ENCODE measurements around the gene PHB1.
A peak's percentile ranks its signal among the peaks of the same experiment; 100 is the strongest.

The PHB1 gene

DNA sequence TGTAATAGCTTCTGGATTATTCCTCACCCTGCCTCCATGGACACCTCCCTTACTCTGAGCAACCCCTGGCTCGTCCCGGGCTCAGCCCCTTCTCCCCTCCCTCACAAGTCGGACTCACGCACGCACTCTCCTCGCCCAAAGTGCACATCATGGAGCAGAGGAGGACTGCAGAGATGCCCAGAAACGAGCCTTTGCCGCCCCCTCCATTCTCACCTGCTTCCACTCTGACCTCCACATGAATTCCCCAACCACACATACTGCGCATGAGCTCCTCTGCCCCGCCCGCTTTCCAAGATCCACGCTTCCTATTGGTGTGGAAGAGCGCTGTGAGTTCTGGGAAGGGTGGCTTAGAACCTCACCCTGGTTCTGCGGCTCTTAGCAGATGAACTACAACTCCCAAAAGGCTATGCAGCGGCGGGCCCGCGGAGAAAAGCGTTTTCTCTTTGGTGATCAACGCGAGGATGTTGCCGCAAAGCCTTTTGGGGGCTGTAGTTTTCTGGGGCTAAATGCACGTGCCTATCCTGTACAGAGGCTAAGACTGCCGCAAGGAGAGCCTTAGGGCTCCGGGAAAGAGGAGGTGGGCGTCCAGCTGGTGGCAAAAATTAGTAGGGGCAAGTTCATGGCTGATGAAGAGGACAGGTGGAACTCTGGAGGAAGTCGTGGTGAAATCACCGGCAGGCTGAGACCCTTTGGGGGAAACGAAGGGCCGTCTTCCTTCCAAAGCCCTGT lies at the start of gene PHB1:
TSS of gene PHB1 (minus strand) at position 261 of the 729 bp plus-strand sequence. CDS start 1,618 bp downstream, outside the sequence.
- peak; percentile 99 for DNase-seq

DNA sequence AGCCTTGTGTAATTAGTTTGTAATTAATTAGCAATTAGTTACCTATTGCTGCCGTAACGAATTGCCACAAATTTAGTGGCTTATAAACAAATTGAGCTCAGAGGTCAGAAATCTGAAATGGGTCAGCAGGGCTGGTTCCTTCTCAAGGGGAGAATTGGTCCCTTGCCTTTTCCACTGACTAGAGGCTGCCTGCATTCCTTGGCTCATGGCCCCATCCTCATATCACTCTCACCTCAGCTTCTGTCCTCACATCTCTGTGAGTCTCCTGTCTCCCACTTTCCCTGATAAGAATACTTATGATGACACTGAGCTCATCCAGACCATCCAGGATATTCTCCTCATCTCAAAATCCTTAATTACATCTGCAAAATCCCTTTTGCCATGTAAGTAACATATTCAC lies 49.4 kb upstream of the PHB1 start:
- no peak for DNase-seq

DNA sequence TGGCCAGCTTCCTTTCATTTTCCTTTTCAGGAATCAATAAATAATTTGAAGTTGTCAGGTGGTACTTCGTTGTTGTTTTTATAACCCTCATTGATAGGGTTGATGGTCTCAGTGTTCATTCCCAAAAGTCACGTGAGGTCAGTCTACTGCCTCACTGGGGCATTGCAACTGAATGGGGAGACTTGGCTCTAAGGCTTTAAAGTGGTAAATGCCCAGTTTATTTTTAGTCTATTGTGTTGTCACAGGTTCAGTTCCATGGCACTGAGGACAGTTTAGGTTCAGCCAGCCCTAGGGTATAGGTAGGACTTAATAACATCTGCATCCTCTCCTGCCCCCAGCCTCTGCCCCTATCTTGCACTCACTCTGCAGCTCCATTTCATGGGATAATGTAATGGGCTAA lies 46.9 kb upstream of the PHB1 start:
- no peak for DNase-seq

DNA sequence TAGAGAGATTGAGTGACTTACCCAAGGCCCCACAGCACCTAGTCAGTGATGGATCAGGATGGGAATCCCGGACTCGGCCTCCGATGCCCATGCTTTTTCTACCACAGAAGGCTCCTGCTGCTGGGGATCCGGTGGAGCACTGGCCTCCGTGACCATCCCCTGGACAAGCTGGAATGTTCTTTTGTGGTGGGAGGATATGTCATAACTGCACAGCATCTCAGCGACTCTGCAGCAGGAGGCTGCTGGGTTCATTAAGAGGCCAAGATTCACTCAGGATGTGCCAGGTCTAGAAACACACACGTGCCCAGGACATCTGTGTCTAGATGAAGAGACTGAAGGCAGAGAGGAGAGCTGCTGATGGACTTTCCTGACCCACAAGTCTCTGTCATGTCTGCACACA lies 45.7 kb upstream of the PHB1 start:
- no peak for DNase-seq

DNA sequence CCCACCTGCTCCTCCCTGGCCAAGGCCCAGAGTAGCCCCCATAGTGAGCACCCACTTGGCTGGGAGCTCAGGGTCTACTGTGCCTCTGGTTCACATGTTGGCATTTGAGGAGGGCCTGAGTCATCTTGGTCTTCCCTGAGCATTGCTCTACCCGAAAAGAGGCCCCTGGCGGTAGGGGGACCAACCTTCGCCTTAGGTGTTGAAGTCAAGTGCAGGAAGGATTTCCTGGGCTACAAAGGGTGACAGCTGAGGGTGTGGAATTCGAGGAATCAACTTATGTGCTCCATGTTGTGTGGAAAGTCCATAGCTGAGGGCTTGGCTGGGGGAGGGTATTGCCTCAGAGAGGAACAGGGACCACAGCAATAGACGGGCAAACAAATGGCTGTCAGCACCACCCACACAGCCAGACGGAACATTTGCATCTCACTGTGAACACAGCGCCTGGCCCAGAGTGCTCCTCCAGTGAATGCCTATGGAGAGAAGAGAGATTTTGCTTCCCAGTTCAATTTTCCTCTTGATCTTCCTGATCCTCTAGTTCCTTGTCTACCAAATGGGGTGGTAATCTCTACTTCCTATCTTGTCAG lies 44.8 kb upstream of the PHB1 start:
- no peak for DNase-seq

DNA sequence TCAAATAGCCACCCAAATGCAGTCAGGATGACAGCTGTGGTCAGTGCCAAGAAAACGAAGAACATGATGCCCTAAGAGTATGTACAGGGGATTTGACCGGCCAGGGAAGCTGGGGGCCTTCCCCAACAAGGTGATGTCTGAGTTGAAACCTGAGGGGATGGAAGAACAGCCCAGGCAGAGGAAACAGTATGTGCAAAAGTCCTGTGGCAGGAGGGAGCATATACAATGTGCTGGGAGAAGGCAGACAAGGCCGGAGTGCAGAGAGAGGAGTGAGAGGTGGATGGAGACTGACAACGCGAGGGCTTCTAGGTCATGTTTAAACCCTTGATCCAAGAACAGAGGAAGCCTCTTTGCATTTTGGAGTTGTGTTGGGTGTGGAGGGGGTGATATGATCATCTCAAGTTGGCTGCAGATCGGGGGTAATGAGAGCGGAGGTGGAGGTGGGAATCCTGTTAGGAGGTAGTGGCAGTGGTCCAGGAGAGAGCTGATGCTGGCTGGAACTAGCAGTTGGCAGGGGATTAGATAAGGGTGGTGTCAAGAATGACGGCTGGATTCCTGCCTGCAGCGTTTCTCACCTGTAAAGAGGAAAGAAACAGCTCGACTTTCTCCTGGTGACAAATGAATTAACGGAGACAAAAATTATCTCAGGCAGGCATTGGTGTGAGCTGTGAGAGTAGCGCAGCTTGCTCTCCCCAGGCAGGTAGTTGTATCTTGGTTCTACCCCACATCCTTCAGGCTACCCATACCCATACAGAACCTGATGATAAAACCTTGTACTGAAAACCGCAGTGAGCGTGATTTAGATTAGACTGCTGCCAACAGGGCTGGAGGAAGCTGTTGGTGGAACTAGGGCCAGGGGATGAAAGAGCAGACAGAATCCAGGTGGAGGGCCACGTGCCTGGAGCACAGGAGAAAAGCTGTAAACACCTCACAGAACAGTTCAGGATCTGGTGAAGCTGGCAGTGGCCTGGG lies 43.2 kb upstream of the PHB1 start:
- DNase-seq: no peak

DNA sequence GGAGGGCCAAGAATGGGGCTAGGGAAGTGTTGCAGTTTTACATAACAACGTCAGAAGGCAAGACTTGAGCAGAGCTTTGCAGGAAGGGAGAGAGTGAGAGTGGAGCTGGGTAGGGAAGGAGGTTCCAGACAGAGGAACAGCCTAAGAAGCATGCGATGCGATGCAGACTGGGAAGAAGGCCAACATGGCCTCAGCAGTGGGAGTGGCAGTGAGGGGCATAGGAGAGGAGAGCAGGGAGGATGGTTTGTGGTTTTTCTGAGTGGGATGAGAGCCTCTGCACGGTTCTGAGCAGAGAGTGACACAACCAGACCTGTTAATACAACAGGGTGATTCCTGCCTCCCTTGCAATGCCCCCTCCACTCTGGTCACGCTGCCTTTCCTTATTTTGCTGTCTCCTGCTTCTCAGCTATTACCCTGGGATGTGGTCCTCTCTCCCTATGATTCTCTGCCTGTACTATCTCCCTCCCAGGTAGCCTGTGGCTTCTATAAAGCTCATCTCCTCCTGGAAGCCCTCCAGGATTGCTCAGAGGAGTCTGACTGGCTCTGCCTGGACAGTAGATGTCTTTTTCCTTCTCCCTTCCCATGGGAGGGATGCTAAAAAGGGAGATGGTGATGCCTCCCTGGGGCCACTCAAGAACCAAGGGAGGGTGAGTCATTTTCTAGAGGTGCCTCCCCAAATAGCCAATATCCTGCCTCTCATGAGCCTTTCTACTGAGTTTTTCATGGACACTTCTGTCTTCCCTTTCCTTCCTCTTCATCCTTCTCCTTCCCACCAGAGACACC lies 41.7 kb upstream of the PHB1 start:
- DNase-seq: peak; percentile 33

DNA sequence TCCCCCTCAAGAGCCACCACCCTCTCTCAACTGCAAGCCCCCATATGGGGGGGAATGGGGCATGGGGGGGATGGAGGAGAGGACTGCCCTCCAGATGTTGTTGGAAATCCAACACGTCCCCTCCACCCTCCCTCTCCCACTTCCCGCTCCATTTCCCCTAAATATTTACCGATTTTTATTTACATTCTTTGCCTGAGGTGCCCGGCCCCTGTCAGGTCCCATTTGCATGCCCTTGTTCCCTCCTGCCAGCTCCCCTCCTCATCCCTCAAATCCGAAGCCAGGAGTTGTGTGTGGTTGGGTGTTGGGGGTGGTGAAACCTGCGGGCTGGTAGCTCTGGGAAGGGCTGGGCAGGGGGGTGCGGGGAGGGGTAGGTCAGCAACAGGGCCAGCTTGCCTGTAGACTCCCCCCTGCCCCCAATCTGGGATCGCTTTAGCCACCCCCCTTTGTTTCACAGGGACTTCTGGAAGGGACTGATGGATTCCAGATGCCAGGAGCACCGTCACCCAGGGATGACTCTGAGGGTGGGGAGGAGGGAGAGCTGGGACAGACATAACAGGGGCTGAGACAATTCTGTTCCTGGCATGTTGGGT lies 40.7 kb upstream of the PHB1 start:
- no peak for DNase-seq

DNA sequence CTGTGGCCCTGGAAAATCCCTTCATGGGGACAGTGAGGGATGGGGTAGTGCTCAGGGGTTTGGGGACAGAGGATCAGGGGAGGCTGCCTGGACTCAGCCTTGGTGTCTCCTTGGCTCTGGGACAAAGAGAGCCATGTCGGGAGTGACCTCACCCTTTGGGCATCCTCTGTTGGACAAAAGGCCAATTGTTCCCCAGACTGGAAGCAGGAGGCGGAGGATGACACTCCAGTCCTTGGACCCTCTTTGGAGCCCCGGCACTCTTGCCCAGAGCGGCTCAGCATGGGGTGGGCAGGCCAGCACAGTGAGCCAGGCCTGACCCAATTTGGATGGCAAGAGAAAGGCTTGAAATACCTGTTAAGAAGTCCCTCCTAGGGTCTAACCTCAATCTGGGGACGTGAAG lies 39.4 kb upstream of the PHB1 start:
- DNase-seq: no peak

DNA sequence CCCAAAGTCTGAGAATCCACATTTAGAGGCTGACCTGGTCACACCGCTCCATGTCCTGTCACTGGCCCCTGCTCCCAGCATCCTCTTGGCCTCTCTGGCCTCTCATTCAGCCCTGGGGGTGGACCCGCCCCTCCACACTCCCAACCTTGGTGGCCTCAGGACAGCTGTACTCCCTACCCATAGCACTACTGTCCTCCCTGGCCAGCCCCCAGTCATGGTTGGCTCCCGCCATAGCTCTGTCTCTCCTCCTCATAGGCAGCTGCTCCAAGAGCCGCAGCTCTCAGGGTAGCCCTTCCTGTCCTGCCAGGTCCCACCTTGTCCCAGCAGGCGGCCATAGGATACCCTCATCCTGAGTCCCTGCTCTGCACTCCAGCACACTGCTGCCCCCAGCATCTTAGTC lies 38.0 kb upstream of the PHB1 start:
- DNase-seq: no peak

DNA sequence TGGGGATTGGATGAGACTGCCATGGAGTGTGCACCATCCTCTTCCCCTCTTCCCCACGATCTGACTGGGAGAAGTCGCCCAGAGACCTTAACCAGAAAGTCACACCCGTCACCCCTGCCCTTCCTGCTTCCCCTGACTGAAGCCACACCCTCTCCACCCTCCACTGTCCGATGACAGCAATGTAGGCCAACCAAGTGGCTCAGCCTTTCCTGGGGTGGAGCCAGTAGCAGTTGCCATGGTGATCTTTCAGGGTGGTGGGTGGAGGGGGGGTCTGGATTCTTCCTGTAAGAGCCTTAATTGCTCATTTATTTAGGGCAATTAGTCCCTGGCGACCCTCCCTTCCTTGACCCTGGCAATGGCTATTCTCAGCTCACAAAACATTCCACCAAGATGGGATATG lies 37.5 kb upstream of the PHB1 start:
- DNase-seq: no peak

DNA sequence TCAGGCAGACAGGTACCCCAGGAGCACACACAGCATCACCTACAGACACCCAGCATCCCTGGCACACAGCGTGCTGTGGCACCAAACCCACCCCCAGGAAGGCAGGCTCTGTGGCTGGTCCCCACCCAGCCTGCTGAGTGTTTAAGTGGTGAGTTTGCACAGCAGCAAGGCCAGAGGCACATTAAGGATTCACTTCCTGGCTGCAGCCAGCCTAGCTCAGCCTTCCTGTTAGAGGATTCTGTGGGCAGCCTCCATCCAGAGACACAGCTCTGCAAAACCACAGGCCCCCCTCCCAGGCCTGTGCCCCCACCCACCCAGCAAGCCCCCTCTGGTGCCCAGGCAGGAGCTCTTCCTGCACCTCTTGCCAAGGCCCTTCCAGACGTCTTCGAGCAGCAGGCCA lies 36.1 kb upstream of the PHB1 start:
- no peak for DNase-seq

DNA sequence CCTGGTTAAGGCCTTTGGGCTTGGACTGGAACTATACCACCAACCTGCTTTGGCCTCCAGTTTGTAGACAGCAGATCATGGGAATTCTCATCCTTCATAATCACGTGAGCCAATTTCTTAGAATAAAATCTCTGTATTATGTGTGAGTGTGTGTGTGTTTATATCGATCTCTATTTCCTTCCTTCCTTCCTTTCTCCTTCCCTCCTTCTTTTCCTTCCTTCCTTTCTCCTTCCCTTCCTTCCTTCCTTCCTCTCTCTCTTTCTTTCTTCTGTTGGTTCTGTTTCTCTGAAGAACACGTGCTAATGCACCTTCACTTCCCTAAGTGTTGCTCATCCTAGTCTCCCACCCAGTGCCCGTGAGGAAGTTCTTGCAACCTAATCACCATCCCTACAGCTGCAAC lies 35.5 kb upstream of the PHB1 start:
- DNase-seq: no peak

DNA sequence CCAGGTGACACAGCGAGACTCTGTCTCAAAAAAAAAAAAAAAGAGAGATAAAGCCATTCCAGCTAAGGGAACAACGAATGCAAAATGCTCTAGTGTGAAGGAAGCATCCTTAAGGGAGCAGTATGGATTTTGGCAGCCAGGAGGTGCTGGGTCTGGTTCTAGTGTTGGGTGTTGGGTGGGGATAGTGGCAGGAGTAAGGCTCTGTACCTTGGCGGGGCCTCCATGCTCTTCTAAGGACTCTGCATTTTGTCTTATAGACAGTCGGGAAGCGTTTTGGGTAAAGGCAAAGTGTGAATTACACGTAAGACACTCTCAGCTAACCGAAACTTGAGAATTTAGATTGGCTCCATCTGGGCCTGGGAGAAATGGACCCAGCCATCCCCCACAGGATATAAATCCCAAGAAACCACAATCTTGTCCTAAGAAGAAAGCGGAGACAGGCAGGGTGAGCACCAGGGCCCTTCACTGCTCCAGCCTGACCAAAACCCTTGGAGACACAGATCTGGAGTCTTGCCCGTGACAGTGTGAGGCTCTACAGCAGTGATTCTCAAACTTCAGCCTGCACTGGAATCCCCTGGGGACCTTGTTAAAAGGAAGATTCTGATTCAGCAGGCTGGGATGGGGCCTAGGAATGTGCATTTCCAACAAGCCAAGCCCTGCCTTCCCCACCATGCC lies 33.1 kb upstream of the PHB1 start:
- no peak for DNase-seq

DNA sequence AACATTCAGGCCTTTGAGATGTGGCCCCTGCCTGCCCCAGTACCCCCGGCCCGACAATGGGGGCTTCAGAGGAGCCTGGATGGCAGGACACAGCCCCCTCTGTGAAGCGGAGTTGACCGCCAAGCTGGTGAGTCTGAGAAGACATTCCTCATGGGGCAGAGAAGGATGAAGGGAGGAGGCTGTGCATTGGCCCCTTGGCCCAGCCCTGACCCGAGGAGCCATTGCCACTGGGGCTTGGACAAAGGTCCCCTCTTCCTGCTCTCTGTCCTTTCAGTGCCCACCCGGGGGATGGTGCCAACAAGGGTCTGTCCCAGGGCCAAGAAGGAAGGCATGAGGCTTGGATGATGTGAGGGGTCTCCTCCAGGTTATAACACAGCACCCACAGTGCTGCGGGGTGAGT lies 30.9 kb upstream of the PHB1 start:
- no peak for DNase-seq

DNA sequence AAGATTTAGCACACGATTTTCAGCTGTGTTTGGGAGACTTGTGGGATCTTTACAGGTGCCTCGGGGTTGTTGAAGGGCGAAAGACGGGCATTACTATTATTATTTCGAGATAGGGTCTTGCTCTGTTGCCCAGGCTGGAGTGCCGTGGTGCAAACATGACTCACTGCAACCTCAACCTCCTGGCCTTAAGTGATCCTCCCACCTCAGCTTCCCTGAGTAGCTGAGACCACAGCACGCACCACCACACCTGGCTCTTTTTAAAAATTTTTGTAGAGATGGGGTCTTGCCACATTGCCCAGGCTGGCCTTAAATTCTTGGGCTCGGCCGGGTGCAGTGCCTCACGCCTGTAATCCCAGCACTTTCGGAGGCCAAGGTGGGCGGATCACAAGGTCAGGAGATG lies 29.7 kb upstream of the PHB1 start:
- no peak for DNase-seq

DNA sequence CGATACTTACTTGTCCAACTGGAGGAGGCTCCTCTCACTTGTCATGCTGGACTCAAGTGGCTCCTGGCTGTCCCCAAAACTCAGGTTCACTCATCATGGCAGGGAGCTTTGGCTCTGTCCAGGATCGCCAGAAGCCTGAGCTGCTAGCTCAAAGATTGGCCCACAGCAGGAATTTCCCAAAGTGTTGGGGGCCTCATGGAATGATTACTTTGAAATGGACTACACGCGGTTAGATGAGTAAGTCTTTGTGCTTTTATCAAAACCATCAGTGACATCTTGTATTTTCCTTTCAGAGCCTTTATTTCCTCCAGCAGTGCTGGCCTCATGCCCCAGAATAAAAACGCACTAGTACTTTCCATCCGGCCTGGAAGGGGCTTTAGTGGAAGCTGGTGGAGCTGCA lies 29.2 kb upstream of the PHB1 start:
- DNase-seq: no peak

DNA sequence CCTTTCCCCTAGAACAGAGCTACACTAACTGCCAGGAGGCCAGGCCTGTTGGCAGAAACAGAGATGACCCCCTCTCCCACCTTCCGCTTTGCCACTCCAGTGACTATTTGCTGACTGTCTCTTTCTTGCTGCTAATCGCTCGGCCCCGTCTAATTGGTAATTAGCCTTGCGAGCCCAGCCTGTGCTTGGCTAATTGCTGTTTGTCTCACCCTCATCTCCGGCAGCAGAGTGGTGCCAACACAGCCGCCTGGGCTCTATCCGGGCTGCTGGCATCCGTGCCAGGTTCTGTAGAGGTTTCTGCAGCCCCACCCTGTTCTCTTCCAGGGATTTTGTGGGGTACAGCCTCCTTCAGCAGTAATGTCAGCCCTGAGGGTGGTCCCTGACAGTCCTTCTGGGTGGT lies 27.4 kb upstream of the PHB1 start:
- DNase-seq: no peak

DNA sequence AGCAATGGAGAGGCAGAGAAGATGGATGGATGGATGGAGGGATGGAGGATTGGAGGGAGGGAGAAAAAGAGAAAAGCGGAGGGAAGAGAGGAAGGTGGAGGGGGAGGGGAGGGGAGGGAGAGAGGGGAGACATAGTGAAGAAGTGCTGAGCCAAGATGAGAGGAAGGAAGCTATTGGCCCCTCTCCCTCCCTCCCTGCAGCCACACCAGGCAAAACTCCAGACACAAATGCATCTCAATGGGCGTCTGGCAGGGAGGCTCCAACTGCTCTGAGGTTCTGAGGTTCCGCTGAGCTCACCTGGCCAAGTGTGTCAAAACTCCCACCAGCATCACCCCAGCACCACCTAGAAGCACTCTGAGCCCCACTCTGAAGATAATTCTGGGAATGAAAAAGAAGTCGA lies 26.9 kb upstream of the PHB1 start:
- DNase-seq: no peak

DNA sequence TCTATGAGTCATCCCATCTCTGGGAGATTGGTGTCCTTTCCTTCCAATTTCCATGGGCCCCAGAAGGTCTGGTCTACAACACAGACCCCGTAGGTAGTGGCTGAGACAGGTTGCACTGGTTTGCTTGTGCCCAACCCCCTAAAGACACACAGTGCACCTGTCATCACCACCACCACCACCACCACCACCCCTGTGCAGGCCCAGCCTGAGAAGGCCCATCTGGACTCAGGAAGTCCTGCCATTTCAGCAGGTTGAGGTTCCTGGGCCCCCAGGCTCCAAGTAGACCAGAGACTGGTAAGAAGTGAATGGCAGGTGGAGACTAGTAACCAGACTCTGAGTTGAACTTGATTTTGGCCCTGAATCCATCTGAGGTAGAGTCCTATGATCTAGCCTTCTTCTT lies 25.9 kb upstream of the PHB1 start:
- no peak for DNase-seq

DNA sequence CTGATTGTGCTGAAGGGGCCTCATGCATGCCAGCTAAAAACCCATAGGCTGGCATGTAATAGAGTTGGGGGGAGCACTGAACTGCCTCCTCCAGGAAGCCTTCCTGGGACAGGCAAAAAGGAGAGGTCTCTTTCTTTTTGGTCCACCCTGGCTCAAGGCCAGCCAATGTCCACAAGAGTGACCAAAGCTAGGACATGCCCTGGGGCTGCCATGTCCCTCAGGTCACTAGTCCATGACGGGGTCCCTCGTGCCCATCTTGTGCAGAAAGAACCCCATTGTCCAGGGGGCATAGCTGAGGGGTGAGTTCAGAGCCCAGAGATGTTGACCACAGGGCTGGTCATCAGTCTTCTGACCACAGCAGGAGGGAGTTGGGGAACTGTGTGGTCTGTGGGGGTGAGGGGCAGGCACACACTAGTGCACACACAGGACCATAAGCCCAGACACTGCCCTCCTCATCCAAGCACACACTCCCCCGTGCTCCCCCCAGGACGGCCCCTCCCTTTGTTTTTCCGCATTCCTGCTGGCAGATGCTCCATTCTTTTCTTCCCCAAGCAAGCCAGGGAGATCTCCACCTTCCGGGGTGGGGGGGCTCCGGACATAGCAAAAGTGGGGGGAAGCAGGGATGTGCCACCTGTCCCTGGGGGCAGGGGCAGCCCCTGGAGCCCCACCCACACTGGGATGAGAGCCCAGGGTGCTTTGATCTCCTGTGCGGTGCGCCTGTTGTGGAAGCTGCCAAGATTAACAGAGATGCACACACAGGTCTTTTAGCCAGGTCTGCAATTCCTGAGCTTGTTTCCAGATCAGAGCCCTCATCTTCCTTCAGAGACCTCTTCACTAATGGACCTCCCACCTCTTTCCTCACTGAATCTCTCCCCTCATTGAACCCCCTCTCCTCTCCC lies 25.2 kb upstream of the PHB1 start:
- no peak for DNase-seq
